Psoas muscle (tissue), 8 donors: ENCODE results near the gene CCDC57. TPM values are rescaled to one million over a fixed set of nuclear protein-coding genes. Genes with fewer than 3 reads are reported as not detected.

Source experiments
- ATAC-seq, 4 donors: fragments of 200-7000 bp; cut with Tn5 transposase; one replicate each; pipeline ENCODE4 v1.9.1; 2020; ENCODE audit warnings: moderate library complexity in 3 of 4, mild to moderate bottlenecking in 2 of 4
- DNase-seq, 2 donors: peaks; one replicate each; pipeline ENCODE4 v3.0.0-alpha.2; 2020
- H3K27ac ChIP-seq: fragments of 200-600 bp; one replicate; pipeline ENCODE4 v1.8.0; 2022
- H3K27me3 ChIP-seq, 3 donors: fragments of 200-600 bp in 1 of 3; one replicate each; pipeline versions ENCODE4 v1.6.1 to v1.8.0; 2013 to 2022; ENCODE audit warnings: low read length in 2 of 3, mild to moderate bottlenecking in 2 of 3, moderate library complexity in 1 of 3; ENCODE audit not compliant: insufficient read depth in 3 of 3
- H3K36me3 ChIP-seq, 2 donors: fragments of 200-600 bp in 1 of 2; one replicate each; pipeline versions ENCODE4 v1.6.1 to v1.8.0; 2013 to 2022; ENCODE audit warnings: low read depth in 1 of 2, mild to moderate bottlenecking in 1 of 2, moderate library complexity in 1 of 2; ENCODE audit not compliant: insufficient read depth in 1 of 2
- H3K4me1 ChIP-seq: fragments of 200-600 bp; one replicate; pipeline ENCODE4 v1.8.0; 2022
- H3K4me3 ChIP-seq: fragments of 200-600 bp; one replicate; pipeline ENCODE4 v1.8.0; 2022; ENCODE audit warnings: mild to moderate bottlenecking
- H3K9me3 ChIP-seq: fragments of 200-600 bp; one replicate; pipeline ENCODE4 v1.8.0; 2022
- CTCF ChIP-seq: fragments of 200-600 bp; IDR thresholded peaks from one replicate; pipeline ENCODE4 v1.8.0; 2022; ENCODE audit warnings: antibody characterized with exemption
- WGBS, 3 donors: extraction: QIAGEN DNeasy Blood & Tissue Kit; methylation state at CpG; one replicate each; pipeline versions ENCODE4 v1.1.6 to v1.1.7; 2013; 5-methylcytosine and 5-hydroxymethylcytosine counted together
- intact Hi-C, 2 donors: fragments of 100-400 bp; cut with DNase I; formaldehyde crosslinking; loops; one replicate each; pipeline versions ENCODE4 v1.11.0 to v1.14.2; 2022
- polyA plus RNA-seq, 3 donors: library from polyadenylated mRNA; stranded (reverse); fragments of 200-250 nt; gene quantifications; one replicate each; pipeline ENCODE4 v1.2.3, GENCODE V29; 2013
- total RNA-seq, 4 donors: library from RNA; stranded (reverse); fragmentation: NEBNext Ultra II Directional in 2 of 4; extraction: Animal tissue kit (Norgen Biotek cat#: 25700) in 2 of 4; gene quantifications; one replicate each; pipeline versions ENCODE4 v1.2.1 to v1.2.4, GENCODE V29; 2021 to 2023
- donor health status: healthy with polysubstance abuse.
- donor health status: DM: no; HTN: no; CAD: no; lungs with moderate emphysema.
- donor health status: Bipolar disorder and iron deficiency.
- donor health status: healthy.
- donor health status: DM: yes; HTN: yes; CAD: no.
- donor health status: DM: no; HTN: no; CAD: no.
- donor health status: DM: no; HTN: no; CAD: no.
- donor health status: DM: yes; HTN: yes; CAD: no.

The CCDC57 gene
- total and polyA plus RNA-seq, 7 donors: 7.2 to 15.3 (median 11.1) TPM

GRCh38 chr17:82173351-82174041 is 39.1 kb downstream of the CCDC57 start:
- Histone ChIP-seq H3K4me1 (no peaks in the 10 kb centered on the region), H3K27ac (no peak overlapping the region), H3K9me3 (no peaks in the 10 kb centered on the region), H3K27me3 (no peaks in the 10 kb centered on the region), H3K4me3 (no peak overlapping the region), H3K36me3 (peaks cover 0 to 53% of the 10 kb centered on the region in 2 donors)
- ATAC-seq: no peak
- intact Hi-C loops: no loop called here
- WGBS, 3 donors: 82 to 86% (median 85%) methylated on average over 18 of the region's 18 CpGs
- no peak for DNase-seq
- no peak for TF ChIP-seq CTCF

- Histone ChIP-seq H3K36me3 (peaks cover 0 to 48% of the 10 kb centered on the region in 2 donors), H3K4me1 (no peaks in the 10 kb centered on the region)
- TF ChIP-seq CTCF: no peak
Measured at GRCh38 chr17:82172486-82173160, 40.0 kb downstream of the CCDC57 start.

GRCh38 chr17:82171750-82172375 is 40.8 kb downstream of the CCDC57 start:
- WGBS, 3 donors: 87 to 91% (median 89%) methylated on average over 14 of the region's 14 CpGs
- intact Hi-C loops: no loop called here
- no peak overlapping the region for H3K27ac ChIP-seq
- no peaks in the 10 kb centered on the region for H3K9me3 ChIP-seq
- peaks cover 0 to 46% of the 10 kb centered on the region in 2 donors for H3K36me3 ChIP-seq
- H3K4me1 ChIP-seq: no peaks in the 10 kb centered on the region
- no peak for TF ChIP-seq CTCF
- DNase-seq (no peak), ATAC-seq (no peak)
- H3K27me3 ChIP-seq: no peaks in the 10 kb centered on the region
- no peak overlapping the region for H3K4me3 ChIP-seq

More at GRCh38 chr17:82172486-82173160, 40.0 kb downstream of the CCDC57 start:
- H3K27me3 ChIP-seq: no peaks in the 10 kb centered on the region
- H3K27ac ChIP-seq: no peak overlapping the region
- DNase-seq: no peak
- no peak overlapping the region for H3K4me3 ChIP-seq
- WGBS, 3 donors: 93 to 97% (median 94%) methylated on average over 18 of the region's 18 CpGs
- intact Hi-C loops: no loop called here
- no peaks in the 10 kb centered on the region for H3K9me3 ChIP-seq
- ATAC-seq: no peak

GRCh38 chr17:82170412-82170961 is 42.2 kb downstream of the CCDC57 start:
- DNase-seq (no peak), ATAC-seq (peak in 1 of 4 donors; percentile 33)
- H3K36me3 ChIP-seq: peaks cover 0 to 46% of the 10 kb centered on the region in 2 donors
- no peak for TF ChIP-seq CTCF
- no peak overlapping the region for H3K4me3 ChIP-seq
- WGBS, 3 donors: 77 to 81% (median 79%) methylated on average over 19 of the region's 19 CpGs
- no peaks in the 10 kb centered on the region for H3K4me1 ChIP-seq
- H3K9me3 ChIP-seq: no peaks in the 10 kb centered on the region
- H3K27ac ChIP-seq: no peak overlapping the region
- H3K27me3 ChIP-seq: no peaks in the 10 kb centered on the region
- intact Hi-C loops: no loop called here
